MM.1S (cell line): ENCODE results near the gene SNX8.

Experiments used
- DNase-seq: peaks from one replicate; pipeline ENCODE4 v3.0.0-alpha.2; 2015
- H2AFZ ChIP-seq: fragments of 300-600 bp; sonication (generic); 2 replicates; pipeline ENCODE4 v1.6.0; 2016; ENCODE audit warnings: antibody characterized with exemption, low read length
- H3F3A ChIP-seq: fragments of 300-600 bp; sonication (generic); 2 replicates; pipeline ENCODE4 v1.6.1; 2016; ENCODE audit warnings: mild to moderate bottlenecking, antibody characterized with exemption, low read length, moderate library complexity, mixed read lengths; ENCODE audit not compliant: insufficient read depth
- H3K27ac ChIP-seq: fragments of 300-600 bp; sonication (generic); 2 replicates; pipeline ENCODE4 v1.5.1; 2016; ENCODE audit warnings: mild to moderate bottlenecking, low read length
- H3K27me3 ChIP-seq: fragments of 300-600 bp; sonication (generic); replicated peaks from 2 replicates; pipeline ENCODE4 v1.6.0; 2016; ENCODE audit warnings: low read length; ENCODE audit not compliant: insufficient read depth
- H3K36me3 ChIP-seq: fragments of 300-600 bp; sonication (generic); replicated peaks from 2 replicates; pipeline ENCODE4 v1.6.1; 2016; ENCODE audit warnings: mild to moderate bottlenecking, low read length, mixed read lengths; ENCODE audit not compliant: insufficient read depth
- H3K4me1 ChIP-seq: fragments of 300-600 bp; sonication (generic); 2 replicates; pipeline ENCODE4 v1.6.1; 2016; ENCODE audit warnings: low read length, mixed read lengths
- H3K4me2 ChIP-seq: fragments of 300-600 bp; sonication (generic); 2 replicates; pipeline ENCODE4 v1.6.0; 2016; ENCODE audit warnings: low read depth, low read length
- H3K4me3 ChIP-seq: fragments of 300-600 bp; sonication (generic); 2 replicates; pipeline ENCODE4 v1.5.1; 2016; ENCODE audit warnings: low read length, mixed read lengths
- H3K79me2 ChIP-seq: fragments of 300-600 bp; sonication (generic); 2 replicates; pipeline ENCODE4 v1.6.1; 2016; ENCODE audit warnings: mixed run types, low read length, mixed read lengths
- H3K9ac ChIP-seq: fragments of 300-600 bp; sonication (generic); 2 replicates; pipeline ENCODE4 v1.6.1; 2016; ENCODE audit warnings: low read length, mixed read lengths
- H3K9me2 ChIP-seq: fragments of 300-600 bp; sonication (generic); replicated peaks from 2 replicates; pipeline ENCODE4 v1.6.1; 2016; ENCODE audit warnings: mild to moderate bottlenecking, low read length, mixed read lengths; ENCODE audit not compliant: insufficient read depth
- H3K9me3 ChIP-seq: fragments of 300-600 bp; sonication (generic); replicated peaks from 2 replicates; pipeline ENCODE4 v1.6.1; 2016; ENCODE audit warnings: mild to moderate bottlenecking, low read length, mixed read lengths; ENCODE audit not compliant: insufficient read depth
- H4K20me1 ChIP-seq: fragments of 300-600 bp; sonication (generic); 2 replicates; pipeline ENCODE4 v1.6.1; 2016; ENCODE audit warnings: mild to moderate bottlenecking, low read length, moderate library complexity, mixed read lengths; ENCODE audit not compliant: insufficient read depth
- CTCF ChIP-seq: fragments of 300-600 bp; sonication (generic); IDR thresholded peaks from 2 replicates; pipeline ENCODE4 v1.5.1; 2016; ENCODE audit warnings: antibody characterized with exemption, low read length, mixed read lengths
- EZH2 ChIP-seq: fragments of 300-600 bp; sonication (generic); optimal IDR thresholded peaks from 2 replicates; pipeline ENCODE3; 2017; ENCODE audit warnings: low read depth, mild to moderate bottlenecking, antibody characterized with exemption, low read length, mixed read lengths
- EZH2phosphoT487 ChIP-seq: fragments of 300-600 bp; sonication (generic); IDR thresholded peaks from 2 replicates; pipeline ENCODE4 v1.6.1; 2018; ENCODE audit warnings: antibody characterized with exemption, low read length

Gene SNX8

GRCh38 chr7:2280424-2280823, 33.8 kb downstream of the SNX8 start:
- no peaks in the 10 kb centered on the region for H4K20me1 ChIP-seq
- no peak overlapping the region for H3K4me3 ChIP-seq
- H3K36me3 ChIP-seq: no peaks in the 10 kb centered on the region
- H3K9me3 ChIP-seq: no peaks in the 10 kb centered on the region
- no peaks in the 10 kb centered on the region for H3F3A ChIP-seq
- no peaks in the 10 kb centered on the region for H3K27me3 ChIP-seq
- no peaks in the 10 kb centered on the region for H3K9me2 ChIP-seq
- TF ChIP-seq CTCF (no peak), EZH2phosphoT487 (no peak), EZH2 (no peak)
- no peak overlapping the region for H2AFZ ChIP-seq
- H3K4me1 ChIP-seq: no peaks in the 10 kb centered on the region
- no peak overlapping the region for H3K4me2 ChIP-seq
- DNase-seq: no peak
- H3K27ac ChIP-seq: no peak overlapping the region
- 0 out of 2 replicates have a peak, but pooled peaks cover 2% of the 10 kb centered on the region for H3K79me2 ChIP-seq
- H3K9ac ChIP-seq: no peak overlapping the region

- TF ChIP-seq EZH2phosphoT487 (no peak), CTCF (no peak), EZH2 (no peak)
- no peak overlapping the region for H3K27ac ChIP-seq
- 0 out of 2 replicates have a peak, but pooled peaks cover 2% of the 10 kb centered on the region for H3K79me2 ChIP-seq
- H4K20me1 ChIP-seq: no peaks in the 10 kb centered on the region
- H3K36me3 ChIP-seq: no peaks in the 10 kb centered on the region
- no peaks in the 10 kb centered on the region for H3F3A ChIP-seq
- no peak overlapping the region for H3K9ac ChIP-seq
- no peak overlapping the region for H3K4me2 ChIP-seq
- DNase-seq: no peak
- H2AFZ ChIP-seq: no peak overlapping the region
- H3K4me1 ChIP-seq: no peaks in the 10 kb centered on the region
- H3K9me3 ChIP-seq: no peaks in the 10 kb centered on the region
- no peak overlapping the region for H3K4me3 ChIP-seq
- H3K9me2 ChIP-seq: no peaks in the 10 kb centered on the region
- no peaks in the 10 kb centered on the region for H3K27me3 ChIP-seq
Measured at GRCh38 chr7:2279896-2280295, 34.3 kb downstream of the SNX8 start.

- no peaks in the 10 kb centered on the region for H3K36me3 ChIP-seq
- no peak overlapping the region for H3K4me3 ChIP-seq
- H3K79me2 ChIP-seq: 0 out of 2 replicates have a peak, but pooled peaks cover 2% of the 10 kb centered on the region
- H3K9me2 ChIP-seq: no peaks in the 10 kb centered on the region
- TF ChIP-seq EZH2 (no peak), CTCF (no peak), EZH2phosphoT487 (no peak)
- H2AFZ ChIP-seq: no peak overlapping the region
- no peaks in the 10 kb centered on the region for H3K4me1 ChIP-seq
- no peaks in the 10 kb centered on the region for H3K9me3 ChIP-seq
- H3K27ac ChIP-seq: no peak overlapping the region
- no peak overlapping the region for H3K9ac ChIP-seq
- no peak overlapping the region for H3K4me2 ChIP-seq
- no peaks in the 10 kb centered on the region for H3F3A ChIP-seq
- H4K20me1 ChIP-seq: no peaks in the 10 kb centered on the region
- no peaks in the 10 kb centered on the region for H3K27me3 ChIP-seq
- no peak for DNase-seq
Measured at GRCh38 chr7:2278026-2278425, 36.2 kb downstream of the SNX8 start.
